PFSK-1 (cell line): ENCODE measurements around the gene VTI1B.

ENCODE experiments used
- FOXP2 ChIP-seq: optimal IDR thresholded peaks from 2 replicates; pipeline ENCODE3; 2011; ENCODE audit warnings: borderline replicate concordance, control low read depth, inconsistent platforms; ENCODE audit not compliant: insufficient read depth; ENCODE audit errors: extremely low read length, extremely low read depth
- POLR2AphosphoS5 ChIP-seq: IDR thresholded peaks from 2 replicates; pipeline ENCODE4 v1.6.1; 2012; ENCODE audit warnings: low read depth, mild to moderate bottlenecking, control low read depth, low read length, moderate library complexity
- REST ChIP-seq, 2 experiments: IDR thresholded peaks; 2 replicates each; pipeline versions ENCODE4 v1.6.1 to v1.8.0; 2011 to 2012; ENCODE audit warnings: low read depth in 2 of 2, low read length in 2 of 2, control low read depth in 1 of 2, inconsistent platforms in 1 of 2, mild to moderate bottlenecking in 1 of 2, moderate library complexity in 1 of 2; ENCODE audit not compliant: insufficient read depth in 1 of 2
- SIN3A ChIP-seq: IDR thresholded peaks from 2 replicates; pipeline ENCODE4 v1.6.1; 2012; ENCODE audit warnings: mild to moderate bottlenecking, low read length, moderate library complexity, borderline replicate concordance; ENCODE audit not compliant: insufficient read depth
- TAF1 ChIP-seq: IDR thresholded peaks from 2 replicates; pipeline ENCODE4 v1.6.1; 2012; ENCODE audit warnings: low read length, control low read depth, borderline replicate concordance; ENCODE audit not compliant: insufficient read depth

Gene VTI1B

GRCh38 chr14:67641480-67641879 is 33.0 kb downstream of the VTI1B start:
- TF ChIP-seq POLR2AphosphoS5 (no peak), REST (IDR thresholded peaks at IDR 0.05; ENCODE audit: insufficient read depth in 1 of 2, low read depth in 2 of 2, low read length in 2 of 2) (no peak), SIN3A (no peak), FOXP2 (no peak), TAF1 (no peak)

GRCh38 chr14:67638642-67639041 is 35.8 kb downstream of the VTI1B start:
- TF ChIP-seq REST (IDR thresholded peaks at IDR 0.05; ENCODE audit: insufficient read depth in 1 of 2, low read depth in 2 of 2, low read length in 2 of 2) (no peak), FOXP2 (no peak), SIN3A (no peak), POLR2AphosphoS5 (no peak), TAF1 (no peak)

DNA sequence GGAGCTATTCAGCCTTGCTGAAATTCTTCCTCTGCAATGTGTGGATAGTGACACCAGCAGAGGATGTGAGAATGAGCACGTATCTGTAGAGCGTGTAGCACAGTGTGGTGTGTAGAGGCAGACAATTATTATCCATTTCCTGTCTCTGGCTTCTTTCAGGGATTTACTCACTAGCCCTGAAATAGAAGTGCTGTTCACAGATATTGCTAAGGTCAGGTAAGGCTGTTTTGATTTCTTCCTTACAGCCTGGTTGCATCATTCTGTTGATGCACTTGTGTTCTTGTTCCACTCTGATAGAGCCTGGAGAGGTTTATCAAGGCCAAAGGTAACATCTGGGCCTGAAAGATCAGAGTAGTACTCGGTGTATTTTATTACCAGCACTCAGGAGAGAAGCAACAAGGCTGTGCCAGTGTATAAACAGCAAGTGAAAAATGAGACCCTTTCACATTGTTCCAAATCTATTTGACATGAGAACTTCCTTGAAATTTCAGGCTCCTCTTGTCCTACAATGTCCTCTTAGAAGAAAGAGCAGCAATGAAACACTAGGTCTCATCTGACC is 38.0 kb downstream of the VTI1B start:
- TF ChIP-seq POLR2AphosphoS5: no peak
- no peak for TF ChIP-seq SIN3A
- TF ChIP-seq FOXP2: no peak
- TF ChIP-seq TAF1: no peak
- TF ChIP-seq REST (IDR thresholded peaks at IDR 0.05; ENCODE audit: insufficient read depth in 1 of 2, low read depth in 2 of 2, low read length in 2 of 2): no peak

- TF ChIP-seq POLR2AphosphoS5: no peak
- no peak for TF ChIP-seq FOXP2
- TF ChIP-seq TAF1: no peak
- no peak for TF ChIP-seq SIN3A
- TF ChIP-seq REST (IDR thresholded peaks at IDR 0.05; ENCODE audit: insufficient read depth in 1 of 2, low read depth in 2 of 2, low read length in 2 of 2): no peak
Measured at GRCh38 chr14:67633451-67634147, 40.8 kb downstream of the VTI1B start.

DNA sequence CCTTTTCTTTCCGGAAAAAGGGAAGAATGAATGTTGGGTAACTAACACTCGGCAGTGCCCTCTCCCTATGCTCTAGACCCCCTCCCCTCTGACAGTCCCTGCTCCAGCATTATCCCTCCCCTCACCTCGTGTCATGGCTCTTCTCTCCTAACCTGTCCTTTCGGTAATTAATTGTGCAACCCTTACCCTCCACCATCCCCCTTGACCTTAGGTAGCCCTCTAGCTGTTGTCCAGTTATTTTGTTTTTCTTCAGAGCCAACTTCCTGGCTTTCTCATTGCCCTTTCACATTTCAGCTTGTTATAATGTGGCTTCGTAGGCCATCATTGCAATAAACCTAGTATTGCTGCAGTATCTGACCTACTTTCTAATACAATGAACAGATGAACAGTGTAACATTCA is 43.5 kb downstream of the VTI1B start:
- TF ChIP-seq SIN3A (no peak), POLR2AphosphoS5 (no peak), REST (IDR thresholded peaks at IDR 0.05; ENCODE audit: insufficient read depth in 1 of 2, low read depth in 2 of 2, low read length in 2 of 2) (no peak), TAF1 (no peak), FOXP2 (no peak)
